GM23338 (cell line): ENCODE data around the gene MBOAT7. TPM values are rescaled to one million over a fixed set of nuclear protein-coding genes. Genes with fewer than 3 reads are reported as not detected.
"Not testable (repeated sequence)": the region's sequence is repeated elsewhere in the genome, so short reads cannot be mapped to it uniquely, and the experiment has no call there.

Source experiments
- ATAC-seq: fragments of 200-7000 bp; cut with Tn5 transposase; 3 replicates; pipeline ENCODE4 v1.9.1; 2020
- DNase-seq: peaks from one replicate; pipeline ENCODE4 v3.0.0-alpha.2; 2015; ENCODE audit warnings: low spot score
- H2AFZ ChIP-seq: fragments of 200-600 bp; sonication (generic); 2 replicates; pipeline ENCODE4 v1.8.0; 2016; ENCODE audit warnings: antibody characterized with exemption, mild to moderate bottlenecking, moderate library complexity
- H3F3A ChIP-seq: fragments of 200-600 bp; sonication (generic); replicated peaks from 2 replicates; pipeline ENCODE4 v1.8.0; 2017; ENCODE audit warnings: antibody characterized with exemption, mixed run types, low read depth
- H3K27ac ChIP-seq: fragments of 200-600 bp; sonication (generic); 2 replicates; pipeline ENCODE4 v1.6.1; 2016; ENCODE audit warnings: low read depth
- H3K27me3 ChIP-seq: fragments of 200-600 bp; sonication (generic); 2 replicates; pipeline ENCODE4 v1.8.0; 2016; ENCODE audit warnings: mild to moderate bottlenecking, mixed run types, moderate library complexity; ENCODE audit not compliant: insufficient read depth
- H3K36me3 ChIP-seq: fragments of 200-600 bp; sonication (generic); 2 replicates; pipeline ENCODE4 v1.8.0; 2016; ENCODE audit warnings: mild to moderate bottlenecking; ENCODE audit not compliant: insufficient read depth
- H3K4me1 ChIP-seq: fragments of 200-600 bp; sonication (generic); 2 replicates; pipeline ENCODE4 v1.8.0; 2016; ENCODE audit warnings: mild to moderate bottlenecking, moderate library complexity; ENCODE audit not compliant: insufficient read depth
- H3K4me2 ChIP-seq: fragments of 200-600 bp; sonication (generic); 2 replicates; pipeline ENCODE4 v1.7.1; 2017; ENCODE audit warnings: mixed run types
- H3K4me3 ChIP-seq: fragments of 200-600 bp; sonication (generic); 2 replicates; pipeline ENCODE4 v1.6.1; 2016; ENCODE audit warnings: mixed run types
- H3K79me2 ChIP-seq: fragments of 200-600 bp; sonication (generic); replicated peaks from 2 replicates; pipeline ENCODE4 v1.8.0; 2017; ENCODE audit warnings: mild to moderate bottlenecking; ENCODE audit not compliant: insufficient read depth
- H3K9me2 ChIP-seq: fragments of 200-600 bp; sonication (generic); 2 replicates; pipeline ENCODE4 v1.8.0; 2017; ENCODE audit not compliant: insufficient read depth
- H4K20me1 ChIP-seq: fragments of 200-600 bp; sonication (generic); replicated peaks from 2 replicates; pipeline ENCODE4 v1.8.0; 2017; ENCODE audit warnings: mild to moderate bottlenecking; ENCODE audit not compliant: insufficient read depth
- H3K27ac Mint-ChIP-seq: 2 replicates; pipeline ENCODE4 v1.8.0; 2020; ENCODE audit warnings: inconsistent platforms, mild to moderate bottlenecking, moderate library complexity, mixed read lengths
- H3K27me3 Mint-ChIP-seq: 3 replicates; pipeline ENCODE4 v1.8.0; 2022; ENCODE audit warnings: low read depth, mild to moderate bottlenecking, moderate library complexity, mixed read lengths, inconsistent platforms; ENCODE audit not compliant: insufficient read depth, poor library complexity
- H3K36me3 Mint-ChIP-seq: 3 replicates; pipeline ENCODE4 v1.8.0; 2021; ENCODE audit warnings: low read depth, mild to moderate bottlenecking, inconsistent platforms, moderate library complexity, mixed read lengths
- H3K4me1 Mint-ChIP-seq: 3 replicates; pipeline ENCODE4 v1.8.0; 2020; ENCODE audit warnings: mild to moderate bottlenecking, inconsistent platforms, mixed read lengths
- H3K4me3 Mint-ChIP-seq: 3 replicates; pipeline ENCODE4 v1.8.0; 2021; ENCODE audit warnings: moderate library complexity, mild to moderate bottlenecking, inconsistent platforms, mixed read lengths
- H3K9me3 Mint-ChIP-seq: 3 replicates; pipeline ENCODE4 v1.8.0; 2020; ENCODE audit warnings: moderate library complexity, mild to moderate bottlenecking, inconsistent platforms, mixed read lengths
- EZH2phosphoT487 ChIP-seq: fragments of 200-600 bp; sonication (generic); IDR thresholded peaks from one replicate; pipeline ENCODE4 v1.8.1; 2018; ENCODE audit warnings: antibody characterized with exemption; ENCODE audit not compliant: unreplicated experiment
- JUNB ChIP-seq: IDR thresholded peaks from one replicate; pipeline ENCODE4 v1.6.1; 2016; ENCODE audit warnings: antibody characterized with exemption; ENCODE audit not compliant: unreplicated experiment
- NANOG ChIP-seq: IDR thresholded peaks from 2 replicates; pipeline ENCODE4 v1.6.1; 2016; ENCODE audit warnings: antibody characterized with exemption, borderline replicate concordance
- POLR2AphosphoS5 ChIP-seq: IDR thresholded peaks from 2 replicates; pipeline ENCODE4 v1.6.1; 2016; ENCODE audit warnings: antibody characterized with exemption, low read depth
- STAT1 ChIP-seq: IDR thresholded peaks from one replicate; pipeline ENCODE4 v1.6.1; 2016; ENCODE audit warnings: antibody characterized with exemption; ENCODE audit not compliant: unreplicated experiment
- ZNF114 ChIP-seq: fragments of 250-450 bp; sonication (Bioruptor Pico); IDR thresholded peaks from 2 replicates; pipeline ENCODE4 v1.5.0; 2020; ENCODE audit warnings: mild to moderate bottlenecking, moderate library complexity
- polyA plus RNA-seq: library from polyadenylated mRNA; unstranded; fragments of >200 nt; fragmentation: Nextera tagmentation; extraction: Ambion mirVana; gene quantifications from 2 replicates; pipeline ENCODE4 v1.2.1, GENCODE V29; 2016
- total RNA-seq: library from RNA; depleted of rRNA; stranded (reverse); fragments of >200 nt; shearing (Covaris generic); gene quantifications from 2 replicates; pipeline ENCODE4 v1.2.3, GENCODE V29; 2014
- TF ChIP-seq, protein P1 (sequence below), 2 experiments: fragments of 200-600 bp in 1 of 2; sonication (generic) in 1 of 2; conservative IDR thresholded peaks; 2 replicates each; pipeline versions ENCODE4 v1.5.1 to v1.6.1; 2016 to 2017; ENCODE audit warnings: antibody characterized with exemption in 2 of 2, low read depth in 2 of 2, mild to moderate bottlenecking in 2 of 2, moderate library complexity in 1 of 2
- TF ChIP-seq, protein P2 (sequence below): fragments of 250-450 bp; sonication (Bioruptor Pico); IDR thresholded peaks from 2 replicates; pipeline ENCODE4 v1.5.0; 2020; ENCODE audit warnings: mild to moderate bottlenecking, moderate library complexity

The MBOAT7 gene
- total and polyA plus RNA-seq, 2 experiments from 2014 or later, result 77.8 to 184 TPM

- Histone ChIP-seq H3K4me1 (peaks cover 23% of the 10 kb centered on the region), H3K79me2 (peaks cover 38% of the 10 kb centered on the region), H2AFZ (no peak overlapping the region), H3K27ac (peak overlapping the region; percentile 94), H3K27me3 (no peaks in the 10 kb centered on the region), H3K9me2 (no peaks in the 10 kb centered on the region), H3F3A (peaks cover 56% of the 10 kb centered on the region), H3K36me3 (peaks cover 37% of the 10 kb centered on the region), H4K20me1 (peaks cover 48% of the 10 kb centered on the region), H3K4me3 (no peak overlapping the region), H3K4me2 (no peak overlapping the region; the same call in 1 of the 2 replicates)
- H3K4me3 Mint-ChIP-seq, result peak overlapping the region; percentile 1; the same call in 1 of the 3 replicates
- H3K36me3 Mint-ChIP-seq, result peaks cover 68% of the 10 kb centered on the region
- DNase-seq (no peak), ATAC-seq (peak; percentile 27)
- peaks cover 58% of the 10 kb centered on the region for H3K27me3 Mint-ChIP-seq
- peaks cover 43% of the 10 kb centered on the region for H3K4me1 Mint-ChIP-seq
- peak overlapping the region; percentile 83 for H3K27ac Mint-ChIP-seq
- H3K9me3 Mint-ChIP-seq, result peaks cover 2% of the 10 kb centered on the region; the same call in 1 of the 3 replicates
- no peak for TF ChIP-seq JUNB
- TF ChIP-seq POLR2AphosphoS5, result peak; percentile 27
Measured at GRCh38 chr19:54207983-54208783, 18.8 kb upstream of the MBOAT7 start.

DNA sequence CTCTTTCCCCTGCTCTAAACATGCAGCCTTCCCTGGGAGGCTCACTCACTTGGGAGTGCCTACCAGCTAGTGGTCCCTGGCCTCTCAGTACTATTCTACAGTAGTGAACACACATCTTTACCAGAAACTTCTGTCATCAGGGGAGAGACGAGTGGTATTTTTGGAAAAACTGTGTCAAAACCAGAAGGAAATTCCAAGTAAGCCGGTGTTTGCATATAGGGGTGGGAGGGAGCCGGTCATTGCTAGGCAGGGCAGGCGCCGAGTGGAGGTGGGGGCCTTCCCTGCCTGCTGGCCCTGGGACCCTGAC lies 18.2 kb upstream of the MBOAT7 start:
- H3K4me3 Mint-ChIP-seq, result no peak overlapping the region
- H3F3A ChIP-seq, result peaks cover 62% of the 10 kb centered on the region
- no peak for ATAC-seq
- DNase-seq, result no peak
- peaks cover 54% of the 10 kb centered on the region for H4K20me1 ChIP-seq
- H3K4me1 ChIP-seq, result peaks cover 29% of the 10 kb centered on the region
- no peaks in the 10 kb centered on the region for H3K27me3 ChIP-seq
- no peak overlapping the region for H2AFZ ChIP-seq
- H3K36me3 Mint-ChIP-seq, result peaks cover 69% of the 10 kb centered on the region
- TF ChIP-seq, protein P1, sequence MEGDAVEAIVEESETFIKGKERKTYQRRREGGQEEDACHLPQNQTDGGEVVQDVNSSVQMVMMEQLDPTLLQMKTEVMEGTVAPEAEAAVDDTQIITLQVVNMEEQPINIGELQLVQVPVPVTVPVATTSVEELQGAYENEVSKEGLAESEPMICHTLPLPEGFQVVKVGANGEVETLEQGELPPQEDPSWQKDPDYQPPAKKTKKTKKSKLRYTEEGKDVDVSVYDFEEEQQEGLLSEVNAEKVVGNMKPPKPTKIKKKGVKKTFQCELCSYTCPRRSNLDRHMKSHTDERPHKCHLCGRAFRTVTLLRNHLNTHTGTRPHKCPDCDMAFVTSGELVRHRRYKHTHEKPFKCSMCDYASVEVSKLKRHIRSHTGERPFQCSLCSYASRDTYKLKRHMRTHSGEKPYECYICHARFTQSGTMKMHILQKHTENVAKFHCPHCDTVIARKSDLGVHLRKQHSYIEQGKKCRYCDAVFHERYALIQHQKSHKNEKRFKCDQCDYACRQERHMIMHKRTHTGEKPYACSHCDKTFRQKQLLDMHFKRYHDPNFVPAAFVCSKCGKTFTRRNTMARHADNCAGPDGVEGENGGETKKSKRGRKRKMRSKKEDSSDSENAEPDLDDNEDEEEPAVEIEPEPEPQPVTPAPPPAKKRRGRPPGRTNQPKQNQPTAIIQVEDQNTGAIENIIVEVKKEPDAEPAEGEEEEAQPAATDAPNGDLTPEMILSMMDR (conservative IDR thresholded peaks at IDR 0.05; ENCODE audit: low read depth in 2 of 2), result no peak
- TF ChIP-seq, protein P2, sequence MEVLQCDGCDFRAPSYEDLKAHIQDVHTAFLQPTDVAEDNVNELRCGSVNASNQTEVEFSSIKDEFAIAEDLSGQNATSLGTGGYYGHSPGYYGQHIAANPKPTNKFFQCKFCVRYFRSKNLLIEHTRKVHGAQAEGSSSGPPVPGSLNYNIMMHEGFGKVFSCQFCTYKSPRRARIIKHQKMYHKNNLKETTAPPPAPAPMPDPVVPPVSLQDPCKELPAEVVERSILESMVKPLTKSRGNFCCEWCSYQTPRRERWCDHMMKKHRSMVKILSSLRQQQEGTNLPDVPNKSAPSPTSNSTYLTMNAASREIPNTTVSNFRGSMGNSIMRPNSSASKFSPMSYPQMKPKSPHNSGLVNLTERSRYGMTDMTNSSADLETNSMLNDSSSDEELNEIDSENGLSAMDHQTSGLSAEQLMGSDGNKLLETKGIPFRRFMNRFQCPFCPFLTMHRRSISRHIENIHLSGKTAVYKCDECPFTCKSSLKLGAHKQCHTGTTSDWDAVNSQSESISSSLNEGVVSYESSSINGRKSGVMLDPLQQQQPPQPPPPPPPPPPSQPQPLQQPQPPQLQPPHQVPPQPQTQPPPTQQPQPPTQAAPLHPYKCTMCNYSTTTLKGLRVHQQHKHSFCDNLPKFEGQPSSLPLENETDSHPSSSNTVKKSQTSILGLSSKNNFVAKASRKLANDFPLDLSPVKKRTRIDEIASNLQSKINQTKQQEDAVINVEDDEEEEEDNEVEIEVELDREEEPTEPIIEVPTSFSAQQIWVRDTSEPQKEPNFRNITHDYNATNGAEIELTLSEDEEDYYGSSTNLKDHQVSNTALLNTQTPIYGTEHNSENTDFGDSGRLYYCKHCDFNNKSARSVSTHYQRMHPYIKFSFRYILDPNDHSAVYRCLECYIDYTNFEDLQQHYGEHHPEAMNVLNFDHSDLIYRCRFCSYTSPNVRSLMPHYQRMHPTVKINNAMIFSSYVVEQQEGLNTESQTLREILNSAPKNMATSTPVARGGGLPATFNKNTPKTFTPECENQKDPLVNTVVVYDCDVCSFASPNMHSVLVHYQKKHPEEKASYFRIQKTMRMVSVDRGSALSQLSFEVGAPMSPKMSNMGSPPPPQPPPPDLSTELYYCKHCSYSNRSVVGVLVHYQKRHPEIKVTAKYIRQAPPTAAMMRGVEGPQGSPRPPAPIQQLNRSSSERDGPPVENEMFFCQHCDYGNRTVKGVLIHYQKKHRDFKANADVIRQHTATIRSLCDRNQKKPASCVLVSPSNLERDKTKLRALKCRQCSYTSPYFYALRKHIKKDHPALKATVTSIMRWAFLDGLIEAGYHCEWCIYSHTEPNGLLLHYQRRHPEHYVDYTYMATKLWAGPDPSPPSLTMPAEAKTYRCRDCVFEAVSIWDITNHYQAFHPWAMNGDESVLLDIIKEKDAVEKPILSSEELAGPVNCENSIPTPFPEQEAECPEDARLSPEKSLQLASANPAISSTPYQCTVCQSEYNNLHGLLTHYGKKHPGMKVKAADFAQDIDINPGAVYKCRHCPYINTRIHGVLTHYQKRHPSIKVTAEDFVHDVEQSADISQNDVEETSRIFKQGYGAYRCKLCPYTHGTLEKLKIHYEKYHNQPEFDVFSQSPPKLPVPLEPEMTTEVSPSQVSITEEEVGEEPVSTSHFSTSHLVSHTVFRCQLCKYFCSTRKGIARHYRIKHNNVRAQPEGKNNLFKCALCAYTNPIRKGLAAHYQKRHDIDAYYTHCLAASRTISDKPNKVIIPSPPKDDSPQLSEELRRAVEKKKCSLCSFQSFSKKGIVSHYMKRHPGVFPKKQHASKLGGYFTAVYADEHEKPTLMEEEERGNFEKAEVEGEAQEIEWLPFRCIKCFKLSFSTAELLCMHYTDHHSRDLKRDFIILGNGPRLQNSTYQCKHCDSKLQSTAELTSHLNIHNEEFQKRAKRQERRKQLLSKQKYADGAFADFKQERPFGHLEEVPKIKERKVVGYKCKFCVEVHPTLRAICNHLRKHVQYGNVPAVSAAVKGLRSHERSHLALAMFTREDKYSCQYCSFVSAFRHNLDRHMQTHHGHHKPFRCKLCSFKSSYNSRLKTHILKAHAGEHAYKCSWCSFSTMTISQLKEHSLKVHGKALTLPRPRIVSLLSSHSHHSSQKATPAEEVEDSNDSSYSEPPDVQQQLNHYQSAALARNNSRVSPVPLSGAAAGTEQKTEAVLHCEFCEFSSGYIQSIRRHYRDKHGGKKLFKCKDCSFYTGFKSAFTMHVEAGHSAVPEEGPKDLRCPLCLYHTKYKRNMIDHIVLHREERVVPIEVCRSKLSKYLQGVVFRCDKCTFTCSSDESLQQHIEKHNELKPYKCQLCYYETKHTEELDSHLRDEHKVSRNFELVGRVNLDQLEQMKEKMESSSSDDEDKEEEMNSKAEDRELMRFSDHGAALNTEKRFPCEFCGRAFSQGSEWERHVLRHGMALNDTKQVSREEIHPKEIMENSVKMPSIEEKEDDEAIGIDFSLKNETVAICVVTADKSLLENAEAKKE (CRISPR knock-in tag), result no peak
- TF ChIP-seq STAT1 (no peak), ZNF114 (CRISPR knock-in tag) (no peak), POLR2AphosphoS5 (no peak), NANOG (no peak), EZH2phosphoT487 (no peak)
- no peaks in the 10 kb centered on the region for H3K9me2 ChIP-seq
- H3K4me2 ChIP-seq, result no peak overlapping the region
- H3K9me3 Mint-ChIP-seq, result no peaks in the 10 kb centered on the region; the same call in 2 of the 3 replicates
- peak overlapping the region; percentile 94 for H3K27ac ChIP-seq
- peaks cover 43% of the 10 kb centered on the region for H3K36me3 ChIP-seq
- peaks cover 49% of the 10 kb centered on the region for H3K4me1 Mint-ChIP-seq
- no peak overlapping the region for H3K27ac Mint-ChIP-seq
- peaks cover 63% of the 10 kb centered on the region for H3K27me3 Mint-ChIP-seq
- H3K79me2 ChIP-seq, result peaks cover 44% of the 10 kb centered on the region
- H3K4me3 ChIP-seq, result no peak overlapping the region

- Histone ChIP-seq H3K36me3 (peaks cover 47% of the 10 kb centered on the region), H3K79me2 (peaks cover 48% of the 10 kb centered on the region)
Measured at GRCh38 chr19:54207193-54207592, 17.8 kb upstream of the MBOAT7 start.

More at GRCh38 chr19:54207193-54207592, 17.8 kb upstream of the MBOAT7 start:
- 0 out of 2 replicates have a peak overlapping the region, but pooled peaks have one; percentile 87 for H3K27ac ChIP-seq
- not testable (repeated sequence) for ATAC-seq, DNase-seq, H3K4me3 Mint-ChIP-seq, H3K9me2 ChIP-seq, H2AFZ ChIP-seq, H3K27me3 ChIP-seq, H3K4me3 ChIP-seq, H3K9me3 Mint-ChIP-seq, H3K4me2 ChIP-seq
- H3K4me1 ChIP-seq, result peaks cover 33% of the 10 kb centered on the region
- H3F3A ChIP-seq, result peaks cover 66% of the 10 kb centered on the region
- H4K20me1 ChIP-seq, result peaks cover 58% of the 10 kb centered on the region
- H3K36me3 Mint-ChIP-seq, result peaks cover 73% of the 10 kb centered on the region
- peaks cover 53% of the 10 kb centered on the region for H3K4me1 Mint-ChIP-seq
- peaks cover 65% of the 10 kb centered on the region for H3K27me3 Mint-ChIP-seq
- 0 out of 2 replicates have a peak overlapping the region, but pooled peaks have one; percentile 52 for H3K27ac Mint-ChIP-seq
